OCI-LY3 (cell line): Measurements from ENCODE around the gene WWOX.

Experiments used
- H2AFZ ChIP-seq: fragments of 200-600, 300-600 bp; shearing (Covaris generic); 2 replicates; pipeline ENCODE4 v1.6.0; 2014; ENCODE audit warnings: antibody characterized with exemption, low read depth, low read length
- H3K27ac ChIP-seq: fragments of 200-600, 300-600 bp; sonication (generic); 2 replicates; pipeline ENCODE4 v1.5.1; 2014; ENCODE audit warnings: mild to moderate bottlenecking, low read length, moderate library complexity, mixed read lengths
- H3K27me3 ChIP-seq: fragments of 200-600, 300-600 bp; sonication (generic); 2 replicates; pipeline ENCODE4 v1.6.1; 2014; ENCODE audit warnings: low read depth, low read length, mixed read lengths
- H3K36me3 ChIP-seq: fragments of 200-600, 300-600 bp; sonication (generic); replicated peaks from 2 replicates; pipeline ENCODE3; 2014; ENCODE audit warnings: low read depth, low read length, mixed read lengths
- H3K4me1 ChIP-seq: fragments of 300-600, 200-600 bp; sonication (generic); 2 replicates; pipeline ENCODE4 v1.6.1; 2014; ENCODE audit warnings: low read length, mixed read lengths
- H3K4me2 ChIP-seq: fragments of 200-600, 300-600 bp; sonication (generic); 2 replicates; pipeline ENCODE4 v1.6.1; 2014; ENCODE audit warnings: low read length, mixed read lengths
- H3K4me3 ChIP-seq: fragments of 300-600, 200-600 bp; sonication (generic); 2 replicates; pipeline ENCODE4 v1.5.1; 2014; ENCODE audit warnings: antibody characterized with exemption, mild to moderate bottlenecking, low read length, moderate library complexity
- H3K79me2 ChIP-seq: fragments of 300-600, 200-600 bp; shearing (Covaris generic); 2 replicates; pipeline ENCODE4 v1.6.1; 2014; ENCODE audit warnings: mild to moderate bottlenecking, low read length, mixed read lengths
- H3K9ac ChIP-seq: fragments of 300-600, 200-600 bp; shearing (Covaris generic); 2 replicates; pipeline ENCODE4 v1.6.0; 2014; ENCODE audit warnings: mild to moderate bottlenecking, low read length, moderate library complexity
- H3K9me3 ChIP-seq: fragments of 200-600, 300-600 bp; shearing (Covaris generic); 2 replicates; pipeline ENCODE4 v1.6.1; 2014; ENCODE audit warnings: low read length, mixed read lengths; ENCODE audit not compliant: insufficient read depth
- H4K20me1 ChIP-seq: fragments of 200-600, 300-600 bp; sonication (generic); 2 replicates; pipeline ENCODE4 v1.6.1; 2016; ENCODE audit warnings: low read length, mixed read lengths; ENCODE audit not compliant: insufficient read depth
- EZH2phosphoT487 ChIP-seq: fragments of 200-600 bp; shearing (Covaris generic); IDR thresholded peaks from 2 replicates; pipeline ENCODE4 v1.6.1; 2018; ENCODE audit warnings: antibody characterized with exemption, mixed run types, low read depth
- TF ChIP-seq, protein P1 (sequence below): fragments of 200-600, 300-600 bp; sonication (generic); IDR thresholded peaks from 2 replicates; pipeline ENCODE4 v1.5.1; 2014; ENCODE audit warnings: antibody characterized with exemption, low read length, low read depth

Gene WWOX

DNA sequence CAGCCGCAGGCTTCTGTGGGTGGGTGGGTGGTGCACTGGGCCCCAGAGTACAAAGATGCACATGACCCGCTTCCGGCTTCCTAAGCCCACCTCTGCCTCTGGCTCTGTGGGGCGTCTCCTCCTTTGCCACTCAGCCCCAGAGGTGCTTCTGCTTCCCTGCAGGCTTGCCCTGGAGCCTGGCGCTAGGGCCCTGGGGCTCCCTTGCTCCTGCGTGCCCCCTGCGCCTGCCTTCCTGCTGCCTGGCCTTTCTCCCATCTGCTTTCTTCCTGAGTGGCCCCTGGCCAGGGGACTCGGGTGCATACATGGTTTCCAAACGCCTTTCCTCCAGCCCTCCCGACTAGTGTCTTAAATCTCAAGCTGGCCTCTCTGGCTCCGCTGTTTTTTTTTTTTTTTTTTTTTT, 3.4 kb downstream of the WWOX start:
- Histone ChIP-seq H3K27me3 (no peaks in the 10 kb centered on the region), H3K36me3 (no peaks in the 10 kb centered on the region), H3K9me3 (no peaks in the 10 kb centered on the region), H3K4me2 (no peak overlapping the region), H2AFZ (no peak overlapping the region), H3K27ac (no peak overlapping the region), H4K20me1 (no peaks in the 10 kb centered on the region), H3K4me3 (no peak overlapping the region), H3K9ac (no peak overlapping the region), H3K4me1 (peaks cover 18% of the 10 kb centered on the region), H3K79me2 (peaks cover 9% of the 10 kb centered on the region)
- no peak for TF ChIP-seq EZH2phosphoT487
- TF ChIP-seq, protein P1, sequence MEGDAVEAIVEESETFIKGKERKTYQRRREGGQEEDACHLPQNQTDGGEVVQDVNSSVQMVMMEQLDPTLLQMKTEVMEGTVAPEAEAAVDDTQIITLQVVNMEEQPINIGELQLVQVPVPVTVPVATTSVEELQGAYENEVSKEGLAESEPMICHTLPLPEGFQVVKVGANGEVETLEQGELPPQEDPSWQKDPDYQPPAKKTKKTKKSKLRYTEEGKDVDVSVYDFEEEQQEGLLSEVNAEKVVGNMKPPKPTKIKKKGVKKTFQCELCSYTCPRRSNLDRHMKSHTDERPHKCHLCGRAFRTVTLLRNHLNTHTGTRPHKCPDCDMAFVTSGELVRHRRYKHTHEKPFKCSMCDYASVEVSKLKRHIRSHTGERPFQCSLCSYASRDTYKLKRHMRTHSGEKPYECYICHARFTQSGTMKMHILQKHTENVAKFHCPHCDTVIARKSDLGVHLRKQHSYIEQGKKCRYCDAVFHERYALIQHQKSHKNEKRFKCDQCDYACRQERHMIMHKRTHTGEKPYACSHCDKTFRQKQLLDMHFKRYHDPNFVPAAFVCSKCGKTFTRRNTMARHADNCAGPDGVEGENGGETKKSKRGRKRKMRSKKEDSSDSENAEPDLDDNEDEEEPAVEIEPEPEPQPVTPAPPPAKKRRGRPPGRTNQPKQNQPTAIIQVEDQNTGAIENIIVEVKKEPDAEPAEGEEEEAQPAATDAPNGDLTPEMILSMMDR = no peak

DNA sequence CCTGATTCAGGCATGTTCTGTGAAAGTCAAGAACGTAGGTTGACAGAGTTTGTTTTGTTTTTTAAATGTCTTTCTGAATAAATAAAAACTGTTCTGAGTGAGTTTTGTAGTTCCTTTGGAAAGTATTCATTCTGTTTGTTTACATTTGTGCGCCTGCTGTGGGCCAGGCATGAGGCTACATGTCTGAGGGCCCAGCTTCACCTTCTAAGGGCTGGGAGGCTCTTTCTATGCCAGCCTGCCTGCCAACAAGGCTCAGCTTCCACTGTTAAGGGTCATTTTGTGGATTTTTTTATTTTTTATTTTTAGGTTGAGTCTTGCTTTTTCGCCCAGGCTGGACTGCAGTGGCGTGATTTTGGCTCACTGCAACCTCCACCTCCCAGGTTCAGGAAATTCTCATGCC, 6.1 kb downstream of the WWOX start:
- no peaks in the 10 kb centered on the region for H4K20me1 ChIP-seq
- no peak overlapping the region for H3K4me3 ChIP-seq
- no peaks in the 10 kb centered on the region for H3K9me3 ChIP-seq
- no peak overlapping the region for H3K4me2 ChIP-seq
- no peak overlapping the region for H2AFZ ChIP-seq
- H3K36me3 ChIP-seq = no peaks in the 10 kb centered on the region
- no peak overlapping the region for H3K27ac ChIP-seq
- no peak overlapping the region for H3K9ac ChIP-seq
- peaks cover 3% of the 10 kb centered on the region for H3K4me1 ChIP-seq
- H3K79me2 ChIP-seq = peaks cover 3% of the 10 kb centered on the region
- H3K27me3 ChIP-seq = no peaks in the 10 kb centered on the region
- TF ChIP-seq, protein P1 = no peak
- no peak for TF ChIP-seq EZH2phosphoT487

DNA sequence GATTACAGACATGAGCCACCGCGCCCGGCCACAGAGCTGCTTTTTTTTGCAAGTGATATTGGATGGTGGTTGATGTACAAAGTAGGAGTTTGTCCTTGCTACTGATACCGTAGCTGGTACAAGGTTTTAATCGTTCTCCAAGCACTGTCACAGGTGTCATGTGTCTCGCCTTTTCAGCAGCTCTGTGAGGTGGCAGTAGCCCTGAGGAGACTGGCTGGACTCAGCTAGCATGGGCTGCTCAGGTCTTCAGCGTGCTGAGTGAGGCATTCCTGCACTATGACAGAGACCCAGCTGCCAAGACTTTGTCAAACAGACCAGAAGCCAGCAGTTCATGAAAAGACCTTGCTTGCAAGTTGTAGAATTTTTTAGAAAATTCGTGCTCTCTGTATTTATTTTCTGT, 7.2 kb downstream of the WWOX start:
- Histone ChIP-seq H2AFZ (no peak overlapping the region), H3K9me3 (no peaks in the 10 kb centered on the region), H3K36me3 (no peaks in the 10 kb centered on the region), H3K4me3 (no peak overlapping the region), H3K27ac (no peak overlapping the region), H3K4me2 (no peak overlapping the region), H3K79me2 (no peaks in the 10 kb centered on the region; the same call in 1 of the 2 replicates), H3K9ac (no peak overlapping the region), H3K4me1 (no peaks in the 10 kb centered on the region), H3K27me3 (no peaks in the 10 kb centered on the region), H4K20me1 (no peaks in the 10 kb centered on the region)
- TF ChIP-seq, protein P1 = no peak
- TF ChIP-seq EZH2phosphoT487 = no peak

DNA sequence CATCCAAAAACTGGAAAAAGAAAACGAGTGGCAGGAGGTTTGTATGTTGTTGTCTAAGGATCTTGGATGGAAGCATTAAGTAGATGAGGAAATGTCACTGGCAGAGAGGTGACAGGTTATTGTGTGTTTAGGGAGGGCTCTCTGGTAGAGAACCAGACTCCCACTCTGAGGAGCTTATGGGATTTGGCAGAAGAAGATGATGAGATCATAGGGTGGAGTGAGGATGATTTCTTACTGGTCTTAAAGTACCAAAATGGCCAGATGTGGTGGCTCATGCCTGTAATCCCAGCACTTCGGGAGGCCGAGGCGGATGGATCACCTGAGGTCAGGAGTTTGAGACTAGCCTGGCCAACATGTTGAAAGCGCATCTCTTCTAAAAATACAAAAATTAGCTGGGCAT, 9.0 kb downstream of the WWOX start:
- no peaks in the 10 kb centered on the region for H3K9me3 ChIP-seq

More for the DNA sequence above, 9.0 kb downstream of the WWOX start:
- Histone ChIP-seq H3K27ac (no peak overlapping the region), H2AFZ (no peak overlapping the region), H3K79me2 (no peaks in the 10 kb centered on the region), H4K20me1 (no peaks in the 10 kb centered on the region), H3K4me3 (no peak overlapping the region), H3K27me3 (no peaks in the 10 kb centered on the region), H3K4me1 (no peaks in the 10 kb centered on the region), H3K9ac (no peak overlapping the region), H3K4me2 (no peak overlapping the region), H3K36me3 (no peaks in the 10 kb centered on the region)
- TF ChIP-seq EZH2phosphoT487 = no peak
- TF ChIP-seq, protein P1 = no peak
